ENCODE data around the gene DCAF12L2.

DNA sequence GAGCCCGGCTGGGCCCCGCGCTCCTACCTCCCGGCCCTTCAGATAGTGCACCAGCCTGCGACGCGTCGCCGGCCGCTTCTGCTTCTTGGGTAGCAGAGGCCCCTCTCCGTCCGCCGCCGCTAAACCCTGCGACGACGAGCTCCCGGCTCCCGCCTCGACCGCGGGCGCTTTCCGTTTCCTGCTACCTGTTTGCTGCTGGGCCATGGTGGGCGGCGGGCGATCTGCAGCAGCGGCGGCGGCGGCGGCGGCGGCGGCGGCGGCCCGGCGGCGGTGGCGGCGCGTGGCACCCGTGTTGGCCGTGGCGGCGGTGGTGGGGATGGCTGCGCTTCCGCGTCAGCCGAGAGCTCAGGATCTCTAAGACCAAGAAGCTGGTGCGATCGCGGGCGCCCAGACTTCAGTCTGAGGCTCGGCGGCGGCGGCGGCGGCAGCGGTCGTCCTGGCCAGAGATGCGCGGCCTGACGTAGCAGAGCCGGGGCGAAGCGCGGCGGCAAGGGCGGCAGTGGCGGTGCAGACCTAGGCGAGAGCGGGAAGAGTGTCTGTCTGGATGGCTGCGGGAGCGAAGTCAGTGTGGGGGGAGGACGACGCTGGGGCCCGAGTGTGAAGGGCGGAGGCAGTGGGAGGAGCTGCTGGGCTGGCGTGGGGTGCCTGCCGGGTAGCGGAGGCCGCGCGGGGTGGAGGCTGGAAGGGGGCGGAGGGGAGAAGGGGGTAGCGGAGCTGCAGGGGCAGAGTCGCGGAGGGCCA is at the start of gene DCAF12L2:
- TF ChIP-seq POLR2A (IDR thresholded peaks at IDR 0.05; ENCODE audit: low read depth) (no peak), CTCF (IDR thresholded peaks at IDR 0.05) (no peak), POLR2AphosphoS5 (IDR thresholded peaks at IDR 0.05) (no peak)
